GM06990 (cell line): ENCODE data around the gene CD72.
A peak's percentile ranks its signal among the peaks of the same experiment; 100 is the strongest.
"Not testable (repeated sequence)": the region's sequence is repeated elsewhere in the genome, so short reads cannot be mapped to it uniquely, and the experiment has no call there.

Experiments used
- DNase-seq: peaks from one replicate; pipeline ENCODE4 v3.0.0-alpha.2; 2011; ENCODE audit not compliant: insufficient read length; ENCODE audit errors: extremely low read depth
- H3K27me3 ChIP-seq: replicated peaks from 2 replicates; pipeline ENCODE4 v1.6.0; 2011; ENCODE audit warnings: low read length; ENCODE audit not compliant: control insufficient read depth, insufficient read depth
- H3K36me3 ChIP-seq: 2 replicates; pipeline ENCODE4 v1.5.1; 2011; ENCODE audit warnings: low read length; ENCODE audit not compliant: control insufficient read depth, insufficient read depth
- H3K4me3 ChIP-seq: replicated peaks from 2 replicates; pipeline ENCODE4 v1.5.1; 2011; ENCODE audit warnings: low read depth, mild to moderate bottlenecking, control low read depth, low read length
- TF ChIP-seq, protein P1 (sequence below): IDR thresholded peaks from 2 replicates; pipeline ENCODE4 v1.5.1; 2011; ENCODE audit warnings: low read length, control low read depth, mild to moderate bottlenecking, inconsistent platforms; ENCODE audit not compliant: insufficient read depth, poor library complexity, severe bottlenecking

CD72 gene

GRCh38 chr9:35603506-35603985, 14.7 kb downstream of the CD72 start:
- H3K4me3 ChIP-seq: peak overlapping the region; percentile 31
- peaks cover 5% of the 10 kb centered on the region for H3K36me3 ChIP-seq
- H3K27me3 ChIP-seq: no peaks in the 10 kb centered on the region
- TF ChIP-seq, protein P1, sequence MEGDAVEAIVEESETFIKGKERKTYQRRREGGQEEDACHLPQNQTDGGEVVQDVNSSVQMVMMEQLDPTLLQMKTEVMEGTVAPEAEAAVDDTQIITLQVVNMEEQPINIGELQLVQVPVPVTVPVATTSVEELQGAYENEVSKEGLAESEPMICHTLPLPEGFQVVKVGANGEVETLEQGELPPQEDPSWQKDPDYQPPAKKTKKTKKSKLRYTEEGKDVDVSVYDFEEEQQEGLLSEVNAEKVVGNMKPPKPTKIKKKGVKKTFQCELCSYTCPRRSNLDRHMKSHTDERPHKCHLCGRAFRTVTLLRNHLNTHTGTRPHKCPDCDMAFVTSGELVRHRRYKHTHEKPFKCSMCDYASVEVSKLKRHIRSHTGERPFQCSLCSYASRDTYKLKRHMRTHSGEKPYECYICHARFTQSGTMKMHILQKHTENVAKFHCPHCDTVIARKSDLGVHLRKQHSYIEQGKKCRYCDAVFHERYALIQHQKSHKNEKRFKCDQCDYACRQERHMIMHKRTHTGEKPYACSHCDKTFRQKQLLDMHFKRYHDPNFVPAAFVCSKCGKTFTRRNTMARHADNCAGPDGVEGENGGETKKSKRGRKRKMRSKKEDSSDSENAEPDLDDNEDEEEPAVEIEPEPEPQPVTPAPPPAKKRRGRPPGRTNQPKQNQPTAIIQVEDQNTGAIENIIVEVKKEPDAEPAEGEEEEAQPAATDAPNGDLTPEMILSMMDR: no peak
- no peak for DNase-seq

DNA sequence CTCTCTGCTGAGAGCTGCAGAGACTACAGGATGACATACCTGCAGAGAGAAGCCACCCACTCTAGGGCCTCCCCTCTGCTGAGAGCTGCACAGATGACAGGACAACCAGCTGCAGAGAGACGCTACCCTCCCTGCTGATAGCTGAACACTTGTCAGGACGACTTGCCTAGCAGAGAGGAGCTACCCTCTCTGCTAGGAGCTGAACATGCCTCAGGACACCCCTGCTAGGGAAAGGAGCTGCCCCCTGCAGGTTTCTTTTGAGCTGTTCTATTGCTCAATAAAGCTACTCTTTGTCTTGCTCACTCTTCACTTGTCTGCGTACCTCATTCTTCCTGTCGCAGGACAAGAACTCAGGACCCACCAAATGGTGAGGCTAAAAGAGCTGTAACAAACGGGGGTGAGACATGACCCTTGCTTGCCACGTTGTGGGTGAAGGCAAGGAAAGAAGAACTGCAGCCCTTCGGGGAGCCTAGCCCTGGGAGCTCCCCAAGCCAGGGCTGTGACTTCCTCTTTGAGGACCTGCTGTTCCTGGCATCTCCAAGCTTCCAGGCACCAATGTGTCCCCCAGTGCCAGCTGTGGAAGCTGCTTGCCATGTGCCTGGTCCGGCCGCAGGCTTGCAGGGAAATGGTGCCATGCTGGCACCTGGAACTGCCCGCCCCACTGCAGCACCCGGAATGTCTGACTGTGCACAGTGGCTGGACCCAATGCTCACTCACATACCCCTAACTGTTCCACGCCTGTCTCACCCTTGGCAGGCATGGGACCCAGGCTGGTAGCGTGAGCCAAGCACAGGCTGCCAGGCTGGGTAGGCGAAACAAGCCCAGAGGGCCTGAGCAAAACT, 18.2 kb downstream of the CD72 start:
- TF ChIP-seq, protein P1: peak; percentile 17
- no peak for DNase-seq
- H3K27me3 ChIP-seq: no peaks in the 10 kb centered on the region
- no peaks in the 10 kb centered on the region for H3K36me3 ChIP-seq
- H3K4me3 ChIP-seq: no peak overlapping the region

DNA sequence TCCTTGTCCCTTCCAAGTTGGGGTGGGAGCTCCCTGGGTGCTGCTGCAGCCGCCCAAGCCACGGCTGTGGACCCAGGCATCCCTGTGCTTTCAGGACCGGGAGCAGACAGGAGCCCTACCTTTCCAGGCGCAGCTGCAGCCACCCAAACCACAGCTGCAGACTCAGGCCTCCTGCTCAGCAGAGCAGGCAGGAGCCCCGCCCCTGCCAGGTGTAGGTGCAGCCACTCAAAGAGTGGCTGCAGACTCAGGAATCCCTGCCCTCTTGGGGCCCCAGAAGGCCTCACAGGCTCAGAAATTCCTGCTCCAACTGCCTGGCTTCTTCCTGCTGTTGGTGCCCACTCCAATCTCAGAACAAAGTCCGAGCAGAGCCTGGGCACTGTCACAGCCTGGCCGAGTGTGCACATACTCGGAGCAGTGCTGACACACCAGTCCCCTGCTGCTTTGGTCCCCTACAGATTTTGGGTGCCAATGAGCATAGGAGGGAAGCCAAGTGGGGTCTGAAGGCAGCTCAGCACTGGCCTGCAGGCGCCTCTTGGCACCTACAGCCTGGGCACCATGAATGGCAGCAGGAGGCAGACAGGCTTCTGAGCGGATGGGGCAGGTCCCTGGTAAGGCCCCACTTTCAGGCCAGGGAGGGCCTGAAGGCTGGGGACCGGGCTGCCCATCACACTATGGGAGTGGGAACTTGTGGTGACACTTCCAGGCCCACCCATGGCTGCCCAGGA, 19.2 kb downstream of the CD72 start:
- H3K27me3 ChIP-seq: no peaks in the 10 kb centered on the region
- TF ChIP-seq, protein P1: no peak
- H3K4me3 ChIP-seq: no peak overlapping the region
- no peaks in the 10 kb centered on the region for H3K36me3 ChIP-seq
- no peak for DNase-seq

GRCh38 chr9:35596907-35597306, 21.3 kb downstream of the CD72 start:
- not testable (repeated sequence) for DNase-seq, H3K27me3 ChIP-seq, H3K36me3 ChIP-seq

DNA sequence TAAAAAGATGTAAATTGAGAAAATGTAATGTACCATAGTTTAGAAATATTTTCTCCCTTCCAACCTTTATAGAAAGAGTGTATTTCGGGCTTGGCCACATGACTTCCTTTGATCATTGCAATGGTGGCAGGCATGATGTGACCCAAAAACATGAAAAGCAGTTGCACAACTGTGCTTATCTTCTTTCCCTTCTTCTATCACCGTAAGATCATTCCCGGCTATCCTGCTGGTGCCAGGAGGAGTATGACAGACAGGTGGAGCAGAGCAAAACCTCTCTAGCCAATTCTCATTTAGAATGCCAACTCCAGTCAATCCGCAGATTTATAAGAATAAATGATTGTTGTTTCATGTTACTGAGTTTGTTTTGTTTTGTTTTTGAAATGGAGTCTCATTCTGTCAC, 23.7 kb downstream of the CD72 start:
- H3K36me3 ChIP-seq: no peaks in the 10 kb centered on the region
- TF ChIP-seq, protein P1: no peak
- H3K4me3 ChIP-seq: no peak overlapping the region
- H3K27me3 ChIP-seq: no peaks in the 10 kb centered on the region
- DNase-seq: no peak

More at GRCh38 chr9:35596907-35597306, 21.3 kb downstream of the CD72 start:
- H3K4me3 ChIP-seq: not testable (repeated sequence)

DNA sequence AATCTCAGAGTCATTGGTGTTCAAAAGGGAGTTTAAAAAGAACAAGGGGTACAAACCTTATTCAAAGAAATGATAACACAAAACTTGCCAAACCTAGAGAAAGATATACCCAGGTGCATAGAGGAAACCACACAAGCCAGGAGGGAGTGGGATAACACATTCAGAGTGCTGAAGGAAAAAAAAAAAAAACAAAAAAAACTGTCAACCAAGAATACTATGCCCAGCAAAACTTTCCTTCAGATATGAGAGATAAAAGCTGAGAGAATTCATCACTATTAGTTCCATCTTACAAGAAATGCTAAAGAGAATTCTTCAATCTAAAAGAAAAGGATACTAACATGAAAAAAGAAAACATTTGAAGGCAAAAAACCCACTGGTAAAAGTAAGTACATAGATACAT, 24.6 kb downstream of the CD72 start:
- no peak for DNase-seq
- no peaks in the 10 kb centered on the region for H3K27me3 ChIP-seq
- no peaks in the 10 kb centered on the region for H3K36me3 ChIP-seq
- TF ChIP-seq, protein P1: no peak
- no peak overlapping the region for H3K4me3 ChIP-seq

- H3K4me3 ChIP-seq, DNase-seq, H3K36me3 ChIP-seq, H3K27me3 ChIP-seq: not testable (repeated sequence)
These were observed 29.7 kb downstream of the CD72 start for GRCh38 chr9:35588506-35588905.

GRCh38 chr9:35584681-35585080, 33.5 kb downstream of the CD72 start:
- DNase-seq, H3K36me3 ChIP-seq, H3K4me3 ChIP-seq, H3K27me3 ChIP-seq: not testable (repeated sequence)

GRCh38 chr9:35583521-35583920, 34.7 kb downstream of the CD72 start:
- H3K27me3 ChIP-seq, H3K4me3 ChIP-seq, H3K36me3 ChIP-seq, DNase-seq: not testable (repeated sequence)
